HepG2 (cell line): ENCODE results near the gene CDHR5. TPM values are rescaled to one million over a fixed set of nuclear protein-coding genes. Genes with fewer than 3 reads are reported as not detected.

Experiments used
- ATRX ChIP-seq: sonication (generic); formaldehyde crosslinking; IDR thresholded peaks from 2 replicates; pipeline ENCODE4 v1.4.0; 2020; ENCODE audit warnings: missing genetic modification reagents, borderline replicate concordance
- MED1 ChIP-seq: sonication (generic); formaldehyde crosslinking; IDR thresholded peaks from 2 replicates; pipeline ENCODE4 v1.4.0; 2020; ENCODE audit warnings: missing genetic modification reagents
- TCF7L2 ChIP-seq: IDR thresholded peaks from 2 replicates; pipeline ENCODE4 v1.6.1; 2011; ENCODE audit warnings: mild to moderate bottlenecking, low read depth, low read length, moderate library complexity
- TEAD3 ChIP-seq: optimal IDR thresholded peaks from 2 replicates; pipeline ENCODE3; 2016; ENCODE audit warnings: borderline replicate concordance
- YEATS4 ChIP-seq: sonication (generic); formaldehyde crosslinking; IDR thresholded peaks from 2 replicates; pipeline ENCODE4 v1.4.0; 2020; ENCODE audit warnings: missing genetic modification reagents, borderline replicate concordance
- ZBTB7B ChIP-seq: sonication (generic); formaldehyde crosslinking; IDR thresholded peaks from 2 replicates; pipeline ENCODE4 v1.4.0; 2020; ENCODE audit warnings: missing genetic modification reagents
- ZMYM4 ChIP-seq: sonication (generic); formaldehyde crosslinking; IDR thresholded peaks from 2 replicates; pipeline ENCODE4 v1.8.1; 2023; ENCODE audit warnings: mild to moderate bottlenecking, missing genetic modification reagents
- ZNF101 ChIP-seq: sonication (generic); formaldehyde crosslinking; IDR thresholded peaks from 2 replicates; pipeline ENCODE4 v1.4.0; 2020; ENCODE audit warnings: mild to moderate bottlenecking, low read depth, missing genetic modification reagents, borderline replicate concordance
- ZNF441 ChIP-seq: sonication (generic); formaldehyde crosslinking; IDR thresholded peaks from 2 replicates; pipeline ENCODE4 v1.7.0; 2021; ENCODE audit warnings: missing genetic modification reagents, borderline replicate concordance
- ZNF562 ChIP-seq: sonication (generic); formaldehyde crosslinking; IDR thresholded peaks from 2 replicates; pipeline ENCODE4 v1.8.0; 2022; ENCODE audit warnings: missing genetic modification reagents, borderline replicate concordance
- ZNF607 ChIP-seq: sonication (generic); formaldehyde crosslinking; IDR thresholded peaks from 2 replicates; pipeline ENCODE4 v1.5.1; 2020; ENCODE audit warnings: missing genetic modification reagents, mild to moderate bottlenecking, borderline replicate concordance
- ZNF660 ChIP-seq: sonication (generic); formaldehyde crosslinking; IDR thresholded peaks from 2 replicates; pipeline ENCODE4 v1.5.1; 2020; ENCODE audit warnings: mild to moderate bottlenecking, low read depth, missing genetic modification reagents, borderline replicate concordance
- ZNF776 ChIP-seq: sonication (generic); formaldehyde crosslinking; IDR thresholded peaks from 2 replicates; pipeline ENCODE4 v1.4.0; 2020; ENCODE audit warnings: mild to moderate bottlenecking, missing genetic modification reagents
- polyA plus RNA-seq, 8 experiments: library from polyadenylated mRNA; depleted of rRNA in 3 of 8; stranded (reverse) in 7 of 8; unstranded in 1 of 8; fragments of >200 nt; fragmentation: Illumina TruSeq in 4 of 8; extraction: Trizol in 4 of 8; gene quantifications; 2 replicates each; pipeline versions ENCODE4 v1.2.1 to v1.2.3, GENCODE V29; 2011 to 2016; ENCODE audit warnings: low read depth in 4 of 8, missing spikeins in 1 of 8, mixed read lengths in 1 of 8; ENCODE audit not compliant: insufficient read depth in 1 of 8
- total RNA-seq, 5 experiments: library from RNA; depleted of rRNA; stranded (reverse); fragments of >200 nt; fragmentation: Illumina TruSeq; extraction: Trizol; gene quantifications; 2 replicates each; pipeline ENCODE4 v1.2.3, GENCODE V29; 2016; ENCODE audit warnings: low read depth in 1 of 5
- TF ChIP-seq, protein P1 (sequence below): sonication (generic); formaldehyde crosslinking; IDR thresholded peaks from 2 replicates; pipeline ENCODE4 v1.5.1; 2020; ENCODE audit warnings: mild to moderate bottlenecking, missing genetic modification reagents
- TF ChIP-seq, protein P2 (sequence below): IDR thresholded peaks from 2 replicates; pipeline ENCODE4 v1.6.1; 2016; ENCODE audit warnings: mild to moderate bottlenecking
- TF ChIP-seq, protein P3 (sequence below): sonication (generic); formaldehyde crosslinking; IDR thresholded peaks from 2 replicates; pipeline ENCODE4 v1.9.0; 2021; ENCODE audit warnings: missing genetic modification reagents, borderline replicate concordance
- TF ChIP-seq, protein P4 (sequence below): sonication (generic); formaldehyde crosslinking; IDR thresholded peaks from 2 replicates; pipeline ENCODE4 v1.4.0; 2020; ENCODE audit warnings: missing genetic modification reagents
- TF ChIP-seq, protein P5 (sequence below): sonication (generic); formaldehyde crosslinking; IDR thresholded peaks from 2 replicates; pipeline ENCODE4 v1.5.1; 2020; ENCODE audit warnings: missing genetic modification reagents, mild to moderate bottlenecking, borderline replicate concordance

CDHR5 gene
- total and polyA plus RNA-seq, 2 of the 13 experiments (the other 11 are each of a cell fraction or from before 2014, with no cell fraction given), result 0.46 to 0.71 TPM

DNA sequence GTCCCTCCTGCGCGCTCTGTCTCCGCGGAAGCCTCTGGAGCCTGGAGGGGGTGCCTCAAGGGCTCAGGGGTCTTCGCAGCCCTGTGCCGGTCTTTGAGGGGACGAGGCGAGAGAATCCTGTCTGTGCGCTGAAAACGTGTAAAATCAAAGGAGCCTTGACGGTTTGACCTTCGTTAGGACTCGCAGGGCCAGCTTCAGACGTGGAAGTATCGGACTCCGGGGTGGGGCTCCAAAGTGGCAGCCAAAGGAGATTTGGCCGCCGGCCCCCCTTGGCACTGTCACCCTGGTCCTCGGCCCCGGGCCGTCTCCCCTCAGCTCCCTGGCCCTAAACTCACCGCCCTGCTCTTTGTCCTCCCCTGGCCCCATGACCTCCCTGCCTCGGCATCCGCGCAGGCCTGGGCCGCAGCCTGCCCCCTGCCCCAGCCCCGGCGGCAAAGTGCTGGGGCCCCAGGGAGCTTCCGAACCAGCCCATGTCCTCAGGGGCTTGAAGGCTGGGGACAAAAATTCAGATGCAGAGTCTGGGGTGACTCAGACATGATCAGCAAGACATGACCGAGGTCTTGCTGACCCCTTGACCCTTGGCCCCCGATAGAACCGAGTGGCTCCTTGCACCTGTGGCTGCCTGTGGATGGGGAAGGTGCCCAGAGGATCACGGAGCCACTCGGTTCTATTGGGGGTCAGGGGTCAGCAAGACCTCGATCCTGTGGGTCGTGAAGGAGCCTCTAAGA lies 55.4 kb downstream of the CDHR5 start (continued):
- TF ChIP-seq TCF7L2 (no peak), YEATS4 (CRISPR knock-in tag) (no peak), ZNF441 (CRISPR knock-in tag) (no peak), TEAD3 (CRISPR knock-in tag) (no peak), ZNF776 (CRISPR knock-in tag) (no peak), ZNF607 (CRISPR knock-in tag) (no peak), MED1 (CRISPR knock-in tag) (peak; percentile 47), ZNF101 (CRISPR knock-in tag) (no peak), ATRX (CRISPR knock-in tag) (no peak), ZNF660 (CRISPR knock-in tag) (no peak), ZNF562 (no peak), ZBTB7B (CRISPR knock-in tag) (peak; percentile 68; the same call in 1 of the 2 replicates), ZMYM4 (CRISPR knock-in tag) (no peak)
- TF ChIP-seq, protein P1, sequence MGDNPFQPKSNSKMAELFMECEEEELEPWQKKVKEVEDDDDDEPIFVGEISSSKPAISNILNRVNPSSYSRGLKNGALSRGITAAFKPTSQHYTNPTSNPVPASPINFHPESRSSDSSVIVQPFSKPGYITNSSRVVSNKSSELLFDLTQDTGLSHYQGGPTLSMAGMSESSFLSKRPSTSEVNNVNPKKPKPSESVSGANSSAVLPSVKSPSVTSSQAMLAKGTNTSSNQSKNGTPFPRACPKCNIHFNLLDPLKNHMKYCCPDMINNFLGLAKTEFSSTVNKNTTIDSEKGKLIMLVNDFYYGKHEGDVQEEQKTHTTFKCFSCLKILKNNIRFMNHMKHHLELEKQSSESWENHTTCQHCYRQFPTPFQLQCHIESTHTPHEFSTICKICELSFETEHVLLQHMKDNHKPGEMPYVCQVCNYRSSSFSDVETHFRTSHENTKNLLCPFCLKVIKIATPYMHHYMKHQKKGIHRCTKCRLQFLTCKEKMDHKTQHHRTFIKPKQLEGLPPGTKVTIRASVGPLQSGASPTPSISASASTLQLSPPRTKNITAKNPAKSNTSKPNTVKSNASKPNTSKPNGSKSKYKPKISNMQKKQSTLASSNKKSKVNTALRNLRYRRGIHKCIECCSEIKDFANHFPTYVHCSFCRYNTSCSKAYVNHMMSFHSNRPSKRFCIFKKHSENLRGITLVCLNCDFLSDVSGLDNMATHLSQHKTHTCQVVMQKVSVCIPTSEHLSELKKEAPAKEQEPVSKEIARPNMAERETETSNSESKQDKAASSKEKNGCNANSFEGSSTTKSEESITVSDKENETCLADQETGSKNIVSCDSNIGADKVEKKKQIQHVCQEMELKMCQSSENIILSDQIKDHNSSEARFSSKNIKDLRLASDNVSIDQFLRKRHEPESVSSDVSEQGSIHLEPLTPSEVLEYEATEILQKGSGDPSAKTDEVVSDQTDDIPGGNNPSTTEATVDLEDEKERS (CRISPR knock-in tag), result peak; percentile 63; the same call in 1 of the 2 replicates
- TF ChIP-seq, protein P2, sequence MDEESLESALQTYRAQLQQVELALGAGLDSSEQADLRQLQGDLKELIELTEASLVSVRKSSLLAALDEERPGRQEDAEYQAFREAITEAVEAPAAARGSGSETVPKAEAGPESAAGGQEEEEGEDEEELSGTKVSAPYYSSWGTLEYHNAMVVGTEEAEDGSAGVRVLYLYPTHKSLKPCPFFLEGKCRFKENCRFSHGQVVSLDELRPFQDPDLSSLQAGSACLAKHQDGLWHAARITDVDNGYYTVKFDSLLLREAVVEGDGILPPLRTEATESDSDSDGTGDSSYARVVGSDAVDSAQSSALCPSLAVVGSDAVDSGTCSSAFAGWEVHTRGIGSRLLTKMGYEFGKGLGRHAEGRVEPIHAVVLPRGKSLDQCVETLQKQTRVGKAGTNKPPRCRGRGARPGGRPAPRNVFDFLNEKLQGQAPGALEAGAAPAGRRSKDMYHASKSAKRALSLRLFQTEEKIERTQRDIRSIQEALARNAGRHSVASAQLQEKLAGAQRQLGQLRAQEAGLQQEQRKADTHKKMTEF (CRISPR knock-in tag), result peak; percentile 36; the same call in 1 of the 2 replicates
- TF ChIP-seq, protein P3, sequence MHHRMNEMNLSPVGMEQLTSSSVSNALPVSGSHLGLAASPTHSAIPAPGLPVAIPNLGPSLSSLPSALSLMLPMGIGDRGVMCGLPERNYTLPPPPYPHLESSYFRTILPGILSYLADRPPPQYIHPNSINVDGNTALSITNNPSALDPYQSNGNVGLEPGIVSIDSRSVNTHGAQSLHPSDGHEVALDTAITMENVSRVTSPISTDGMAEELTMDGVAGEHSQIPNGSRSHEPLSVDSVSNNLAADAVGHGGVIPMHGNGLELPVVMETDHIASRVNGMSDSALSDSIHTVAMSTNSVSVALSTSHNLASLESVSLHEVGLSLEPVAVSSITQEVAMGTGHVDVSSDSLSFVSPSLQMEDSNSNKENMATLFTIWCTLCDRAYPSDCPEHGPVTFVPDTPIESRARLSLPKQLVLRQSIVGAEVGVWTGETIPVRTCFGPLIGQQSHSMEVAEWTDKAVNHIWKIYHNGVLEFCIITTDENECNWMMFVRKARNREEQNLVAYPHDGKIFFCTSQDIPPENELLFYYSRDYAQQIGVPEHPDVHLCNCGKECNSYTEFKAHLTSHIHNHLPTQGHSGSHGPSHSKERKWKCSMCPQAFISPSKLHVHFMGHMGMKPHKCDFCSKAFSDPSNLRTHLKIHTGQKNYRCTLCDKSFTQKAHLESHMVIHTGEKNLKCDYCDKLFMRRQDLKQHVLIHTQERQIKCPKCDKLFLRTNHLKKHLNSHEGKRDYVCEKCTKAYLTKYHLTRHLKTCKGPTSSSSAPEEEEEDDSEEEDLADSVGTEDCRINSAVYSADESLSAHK (CRISPR knock-in tag), result no peak
- TF ChIP-seq, protein P4, sequence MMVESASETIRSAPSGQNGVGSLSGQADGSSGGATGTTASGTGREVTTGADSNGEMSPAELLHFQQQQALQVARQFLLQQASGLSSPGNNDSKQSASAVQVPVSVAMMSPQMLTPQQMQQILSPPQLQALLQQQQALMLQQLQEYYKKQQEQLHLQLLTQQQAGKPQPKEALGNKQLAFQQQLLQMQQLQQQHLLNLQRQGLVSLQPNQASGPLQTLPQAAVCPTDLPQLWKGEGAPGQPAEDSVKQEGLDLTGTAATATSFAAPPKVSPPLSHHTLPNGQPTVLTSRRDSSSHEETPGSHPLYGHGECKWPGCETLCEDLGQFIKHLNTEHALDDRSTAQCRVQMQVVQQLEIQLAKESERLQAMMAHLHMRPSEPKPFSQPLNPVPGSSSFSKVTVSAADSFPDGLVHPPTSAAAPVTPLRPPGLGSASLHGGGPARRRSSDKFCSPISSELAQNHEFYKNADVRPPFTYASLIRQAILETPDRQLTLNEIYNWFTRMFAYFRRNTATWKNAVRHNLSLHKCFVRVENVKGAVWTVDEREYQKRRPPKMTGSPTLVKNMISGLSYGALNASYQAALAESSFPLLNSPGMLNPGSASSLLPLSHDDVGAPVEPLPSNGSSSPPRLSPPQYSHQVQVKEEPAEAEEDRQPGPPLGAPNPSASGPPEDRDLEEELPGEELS (CRISPR knock-in tag), result no peak; the same call in 1 of the 2 replicates
- TF ChIP-seq, protein P5, sequence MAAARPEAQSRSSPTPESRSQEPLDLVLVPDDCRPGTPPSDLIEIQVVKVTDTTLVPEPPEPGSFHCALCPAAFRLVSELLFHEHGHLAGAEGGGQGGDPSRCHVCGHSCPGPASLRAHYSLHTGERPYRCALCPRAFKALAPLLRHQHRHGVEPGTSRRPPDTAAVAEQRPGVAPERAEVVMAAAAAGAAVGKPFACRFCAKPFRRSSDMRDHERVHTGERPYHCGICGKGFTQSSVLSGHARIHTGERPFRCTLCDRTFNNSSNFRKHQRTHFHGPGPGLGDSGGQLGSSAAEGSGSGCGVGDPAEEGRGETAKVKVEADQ (CRISPR knock-in tag), result no peak
